Left lung (tissue), 10 donors: ENCODE results near the gene SIGLEC14. TPM values are rescaled to one million over a fixed set of nuclear protein-coding genes. Genes with fewer than 3 reads are reported as not detected.

Source experiments
- ATAC-seq: fragments of 200-7000 bp; cut with Tn5 transposase; one replicate; pipeline ENCODE4 v1.9.1; 2020; ENCODE audit warnings: moderate library complexity
- DNase-seq, 4 donors: peaks; one replicate each; pipeline ENCODE4 v3.0.0-alpha.2; 2013 to 2020
- H3K27ac ChIP-seq, 2 donors: fragments of 200-600 bp; sonication (generic) in 1 of 2; one replicate each; pipeline versions ENCODE4 v1.5.0 to v1.8.0; 2020 to 2021
- H3K27me3 ChIP-seq, 2 donors: fragments of 200-600 bp; sonication (generic) in 1 of 2; one replicate each; pipeline versions ENCODE4 v1.5.0 to v1.8.0; 2020 to 2021
- H3K36me3 ChIP-seq, 2 donors: fragments of 200-600 bp; sonication (generic) in 1 of 2; one replicate each; pipeline versions ENCODE4 v1.5.0 to v1.8.0; 2020 to 2021
- H3K4me1 ChIP-seq, 2 donors: fragments of 200-600 bp; one replicate each; pipeline ENCODE4 v1.8.0; 2021
- H3K4me3 ChIP-seq, 2 donors: fragments of 200-600 bp; sonication (generic) in 1 of 2; one replicate each; pipeline versions ENCODE4 v1.5.0 to v1.8.0; 2020 to 2021; ENCODE audit warnings: mild to moderate bottlenecking in 1 of 2
- H3K9me3 ChIP-seq, 2 donors: fragments of 200-600 bp; sonication (generic) in 1 of 2; one replicate each; pipeline versions ENCODE4 v1.5.0 to v1.8.0; 2020 to 2021
- CTCF ChIP-seq, 2 donors: fragments of 200-600 bp; sonication (generic) in 1 of 2; IDR thresholded peaks; one replicate each; pipeline versions ENCODE4 v1.5.0 to v1.8.0; 2021; ENCODE audit warnings: antibody characterized with exemption in 2 of 2
- intact Hi-C, 2 donors: fragments of 100-400 bp; cut with DNase I; formaldehyde crosslinking; loops; one replicate each; pipeline versions ENCODE4 v1.11.2 to v1.14.2; 2022
- polyA plus RNA-seq, 6 donors: library from polyadenylated mRNA; unstranded; fragments of 120-200 nt; gene quantifications; one replicate each; pipeline ENCODE4 v1.2.1, GENCODE V29; 2013; ENCODE audit not compliant: insufficient read length in 6 of 6
- total RNA-seq, 2 donors: library from RNA; stranded (reverse); fragmentation: NEBNext Ultra II Directional; extraction: Animal tissue kit (Norgen Biotek cat#: 25700); gene quantifications; one replicate each; pipeline ENCODE4 v1.2.1, GENCODE V29; 2021
- donor health status: DM: no; HTN: yes; CAD: no.
- donor health status: DM: no; HTN: no; CAD: no.

Gene SIGLEC14
- total and polyA plus RNA-seq, 8 donors = 0.50 to 59.9 (median 2.1) TPM

GRCh38 chr19:51668216-51668615, 21.6 kb upstream of the SIGLEC14 start:
- no peak for DNase-seq
- intact Hi-C loops = no loop called here
- Histone ChIP-seq H3K4me1 (peaks cover 0 to 7% of the 10 kb centered on the region in 2 donors), H3K27ac (no peak overlapping the region), H3K4me3 (no peak overlapping the region), H3K9me3 (peaks cover 0 to 2% of the 10 kb centered on the region in 2 donors), H3K36me3 (no peaks in the 10 kb centered on the region), H3K27me3 (peaks cover 0 to 46% of the 10 kb centered on the region in 2 donors)
- ATAC-seq = no peak
- TF ChIP-seq CTCF (IDR thresholded peaks at IDR 0.05) = no peak

- intact Hi-C loops = no loop called here
- Histone ChIP-seq H3K4me3 (no peak overlapping the region), H3K36me3 (no peaks in the 10 kb centered on the region), H3K9me3 (peaks cover 0 to 2% of the 10 kb centered on the region in 2 donors), H3K27me3 (peaks cover 3 to 58% of the 10 kb centered on the region in 2 donors), H3K27ac (no peak overlapping the region), H3K4me1 (peaks cover 0 to 7% of the 10 kb centered on the region in 2 donors)
- no peak for TF ChIP-seq CTCF (IDR thresholded peaks at IDR 0.05)
- DNase-seq = no peak
- ATAC-seq = no peak
These were observed 18.4 kb upstream of the SIGLEC14 start for GRCh38 chr19:51664997-51665396.

GRCh38 chr19:51664131-51664530, 17.5 kb upstream of the SIGLEC14 start:
- no peaks in the 10 kb centered on the region for H3K36me3 ChIP-seq
- no peak for DNase-seq
- peaks cover 0 to 7% of the 10 kb centered on the region in 2 donors for H3K4me1 ChIP-seq
- TF ChIP-seq CTCF (IDR thresholded peaks at IDR 0.05) = no peak
- no peak overlapping the region for H3K27ac ChIP-seq
- H3K9me3 ChIP-seq = peaks cover 0 to 2% of the 10 kb centered on the region in 2 donors
- H3K4me3 ChIP-seq = no peak overlapping the region
- intact Hi-C loops = no loop called here
- ATAC-seq = no peak
- H3K27me3 ChIP-seq = peaks cover 3 to 55% of the 10 kb centered on the region in 2 donors

GRCh38 chr19:51663650-51664049, 17.0 kb upstream of the SIGLEC14 start:
- Histone ChIP-seq H3K27ac (no peak overlapping the region), H3K9me3 (peaks cover 0 to 2% of the 10 kb centered on the region in 2 donors), H3K36me3 (no peaks in the 10 kb centered on the region), H3K4me3 (no peak overlapping the region), H3K27me3 (peaks cover 3 to 55% of the 10 kb centered on the region in 2 donors), H3K4me1 (peaks cover 0 to 10% of the 10 kb centered on the region in 2 donors)
- no peak for ATAC-seq
- TF ChIP-seq CTCF (IDR thresholded peaks at IDR 0.05) = no peak
- intact Hi-C loops = no loop called here
- no peak for DNase-seq

GRCh38 chr19:51660975-51661600, 14.5 kb upstream of the SIGLEC14 start:
- peak; percentile 56 to 68 for TF ChIP-seq CTCF (IDR thresholded peaks at IDR 0.05)
- peak; percentile 89 for ATAC-seq
- Histone ChIP-seq H3K36me3 (no peaks in the 10 kb centered on the region), H3K4me3 (no peak overlapping the region), H3K27ac (no peak overlapping the region), H3K4me1 (peaks cover 0 to 15% of the 10 kb centered on the region in 2 donors), H3K9me3 (peaks cover 0 to 2% of the 10 kb centered on the region in 2 donors), H3K27me3 (peaks cover 3 to 51% of the 10 kb centered on the region in 2 donors)
- intact Hi-C loops = no loop called here
- DNase-seq = peak in 3 of 4 donors; percentile 56 to 82 (median 78)
